HG03521 (cell line): ENCODE measurements around the gene TOR2A.

Experiments used
- ATAC-seq: cut with Tn5 transposase; IDR thresholded peaks from one replicate; pipeline ENCODE4 v1.9.1; 2021; ENCODE audit warnings: mild to moderate bottlenecking, moderate library complexity; ENCODE audit not compliant: unreplicated experiment

Gene TOR2A

DNA sequence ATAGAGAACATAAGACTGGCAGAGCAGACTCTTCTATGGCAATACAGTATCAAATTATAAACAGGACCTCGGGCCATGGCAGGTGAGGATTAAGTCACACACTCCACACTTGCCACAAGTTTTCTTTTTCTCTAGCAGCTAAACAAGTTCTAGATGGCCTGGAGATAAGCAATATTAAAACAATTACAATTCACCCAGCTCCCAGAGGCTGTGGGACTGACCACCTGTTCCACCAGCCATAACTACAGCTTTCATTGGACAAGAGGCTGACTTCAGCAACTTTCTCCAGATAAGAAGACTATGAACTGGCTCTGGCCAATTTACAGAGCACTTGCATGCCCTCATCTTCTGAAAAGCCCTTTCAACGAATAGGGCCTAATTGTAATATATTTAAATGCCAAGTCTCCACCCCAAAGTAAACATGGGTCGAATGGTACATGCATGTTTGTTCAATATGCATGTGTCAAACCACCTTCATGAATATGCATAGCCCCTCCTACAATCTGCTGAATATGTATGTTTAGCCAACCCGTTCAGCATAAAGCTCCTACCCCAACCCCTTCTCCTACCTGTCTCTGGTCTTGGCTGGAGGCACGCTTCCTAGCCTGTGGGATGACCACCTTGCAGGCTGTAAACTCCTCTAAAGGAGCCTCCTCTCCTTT is 34.4 kb downstream of the TOR2A start:
- no peak for ATAC-seq

DNA sequence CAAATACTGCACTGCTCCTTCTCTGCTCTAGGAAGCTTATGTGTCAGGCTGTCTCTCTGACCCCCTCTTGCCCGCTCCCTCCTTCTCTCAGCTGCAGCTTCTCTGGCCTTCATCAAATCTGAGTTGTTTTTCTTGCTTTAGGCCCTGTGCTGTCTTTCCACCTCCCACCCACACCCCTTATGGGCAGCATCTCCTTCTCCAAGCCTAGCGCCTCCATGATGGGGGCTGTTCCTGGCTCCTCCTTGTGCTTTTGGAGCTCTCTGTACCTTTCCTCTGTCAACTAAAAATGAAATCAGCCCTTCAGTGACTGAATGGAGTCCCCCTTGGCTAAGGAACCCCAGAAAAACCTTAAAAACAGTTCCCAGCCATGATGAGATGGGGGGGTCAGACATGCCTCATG is 35.0 kb downstream of the TOR2A start:
- ATAC-seq = no peak

DNA sequence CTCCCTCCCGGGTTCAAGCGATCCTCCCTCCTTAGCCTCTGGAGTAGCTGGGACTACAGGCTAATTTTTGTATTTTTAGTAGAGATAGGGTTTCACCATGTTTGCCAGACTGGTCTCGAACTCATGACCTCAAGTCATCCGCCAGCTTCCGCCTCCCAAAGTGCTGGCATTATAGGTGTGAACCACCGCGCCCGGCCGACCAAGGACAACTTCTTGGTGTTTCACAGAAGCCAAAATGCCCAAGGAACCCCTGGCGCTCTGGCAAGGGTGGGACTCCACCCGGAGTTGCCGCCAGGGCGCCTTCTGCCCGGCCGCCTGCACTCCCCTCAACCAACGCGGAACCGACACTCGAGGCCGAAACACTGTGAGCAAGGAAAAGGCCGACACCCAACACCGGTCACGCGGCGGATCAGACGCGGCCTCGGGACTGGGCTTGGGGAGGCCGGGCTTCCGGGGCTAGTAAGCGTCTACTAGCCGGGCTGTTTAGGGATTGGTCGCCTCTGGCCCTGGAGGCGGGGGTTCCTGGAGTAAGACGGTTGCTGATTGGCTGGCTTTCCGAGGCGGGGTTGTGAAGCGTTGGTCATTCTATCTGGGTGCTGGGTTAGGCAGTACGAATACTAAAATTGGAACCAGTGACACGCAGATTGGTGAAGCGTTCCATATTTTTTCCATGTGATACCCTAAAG is 36.0 kb downstream of the TOR2A start:
- peak; percentile 95 for ATAC-seq

DNA sequence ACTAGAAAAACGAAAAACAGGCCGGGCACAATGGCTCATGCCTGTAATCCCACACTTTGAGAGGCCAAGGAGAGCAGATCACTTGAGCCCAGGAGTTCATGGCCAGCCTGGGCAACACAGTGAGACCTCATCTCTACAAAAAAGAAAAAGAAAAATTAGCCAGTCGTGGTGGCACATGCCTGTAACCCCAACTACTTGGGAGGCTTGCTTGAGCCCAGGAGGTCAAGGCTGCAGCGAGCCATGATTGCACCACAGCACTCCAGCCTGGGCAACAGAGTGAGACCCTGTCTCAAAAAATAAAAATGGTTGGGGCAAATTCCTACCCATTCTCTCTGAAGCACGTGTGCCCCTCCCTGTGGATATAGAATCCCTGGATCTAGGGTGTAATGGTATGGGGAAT is 36.7 kb downstream of the TOR2A start:
- ATAC-seq = no peak

DNA sequence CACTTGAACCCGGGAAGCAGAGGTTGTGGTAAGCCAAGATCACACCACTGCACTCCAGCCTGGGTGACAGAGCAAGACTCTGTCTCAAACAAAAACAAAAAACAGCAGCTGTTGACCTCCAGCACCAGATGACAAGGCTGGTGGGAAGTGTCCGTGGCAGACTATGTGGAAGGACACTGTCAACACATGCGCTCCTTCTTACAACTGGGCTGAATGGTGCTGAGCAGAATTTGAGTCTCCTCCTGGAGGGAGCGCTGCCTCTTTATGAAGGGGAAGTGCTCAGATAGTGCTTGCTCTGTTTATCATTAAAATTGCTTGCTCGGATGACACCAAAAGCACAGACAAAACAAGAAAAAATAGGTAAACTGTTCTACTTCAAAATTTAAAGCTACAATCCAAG is 37.5 kb downstream of the TOR2A start:
- ATAC-seq = no peak

DNA sequence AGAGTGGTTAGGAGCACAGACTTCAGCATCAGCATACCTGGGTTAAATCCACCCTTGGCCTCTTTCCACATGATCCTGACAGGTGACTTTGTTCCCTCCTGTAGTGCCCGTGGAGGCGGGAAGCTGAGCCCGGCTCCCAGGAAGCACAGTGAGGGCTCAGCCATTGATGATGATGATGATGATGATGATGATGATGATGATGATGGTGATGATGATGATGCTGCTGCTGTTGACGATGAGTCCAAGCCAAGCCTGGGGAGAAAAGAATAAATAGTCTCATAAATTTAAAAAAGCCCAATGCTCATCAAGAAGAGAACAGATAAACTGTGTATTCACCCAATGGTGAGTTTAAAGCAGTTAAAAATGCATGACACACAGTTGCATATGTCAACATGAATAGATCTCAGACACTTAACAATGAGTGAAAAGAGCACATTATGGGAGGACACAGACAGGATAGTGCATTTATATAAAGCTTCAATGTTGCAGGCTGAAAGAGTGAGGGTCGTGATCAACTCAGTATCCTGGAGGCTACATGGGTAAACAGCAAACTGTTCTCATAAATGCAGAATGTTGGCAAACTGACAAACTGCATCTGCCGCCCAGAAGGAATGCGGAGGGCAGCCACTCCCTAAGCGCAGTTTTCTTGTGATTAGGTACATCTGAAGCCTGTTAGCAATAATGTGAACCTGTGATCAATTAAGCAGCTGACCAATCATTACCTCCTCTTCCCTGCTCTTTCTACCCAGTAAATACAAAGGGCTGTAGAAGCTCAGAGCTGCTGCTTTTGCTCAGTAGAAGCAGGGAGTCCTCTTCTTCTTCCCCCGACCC is 40.0 kb downstream of the TOR2A start:
- ATAC-seq = no peak

DNA sequence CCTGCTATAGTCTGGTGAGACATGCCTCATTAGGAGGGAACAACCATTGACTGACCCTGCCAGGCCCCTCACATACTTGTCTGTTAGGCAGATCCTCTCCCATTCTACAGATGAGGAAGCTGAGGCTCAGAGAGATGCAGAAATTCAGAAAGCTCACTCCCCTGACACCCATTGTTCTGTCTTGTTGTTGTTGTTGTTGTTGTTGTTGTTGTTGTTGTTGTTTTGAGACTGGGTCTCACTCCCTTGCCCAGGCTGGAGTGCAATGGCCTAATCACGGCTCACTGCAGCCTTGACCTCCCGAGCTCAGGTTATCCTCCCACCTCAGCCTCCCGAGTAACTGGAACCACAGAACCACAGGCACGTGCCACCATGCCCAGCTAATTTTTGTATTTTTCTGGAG is 41.4 kb downstream of the TOR2A start:
- ATAC-seq = no peak

DNA sequence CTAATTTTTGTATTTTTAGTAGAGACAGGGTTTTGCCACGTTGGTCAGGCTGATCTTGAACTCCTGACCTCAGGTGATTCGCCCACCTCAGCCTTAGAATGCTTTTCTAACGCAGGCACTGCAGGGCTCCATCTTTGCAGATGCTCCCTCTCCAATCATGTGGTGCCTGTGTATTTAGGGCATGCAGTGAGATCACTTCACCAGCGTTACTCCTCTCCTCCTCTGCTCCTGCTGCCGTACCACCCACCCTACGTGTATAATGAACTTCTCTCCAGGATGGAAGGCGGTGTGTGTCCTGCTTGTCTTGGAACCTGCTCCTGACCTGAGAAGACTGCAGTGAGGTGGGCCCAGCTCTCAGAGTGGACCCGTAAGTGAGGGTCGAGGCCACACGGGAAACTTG is 42.0 kb downstream of the TOR2A start:
- no peak for ATAC-seq

DNA sequence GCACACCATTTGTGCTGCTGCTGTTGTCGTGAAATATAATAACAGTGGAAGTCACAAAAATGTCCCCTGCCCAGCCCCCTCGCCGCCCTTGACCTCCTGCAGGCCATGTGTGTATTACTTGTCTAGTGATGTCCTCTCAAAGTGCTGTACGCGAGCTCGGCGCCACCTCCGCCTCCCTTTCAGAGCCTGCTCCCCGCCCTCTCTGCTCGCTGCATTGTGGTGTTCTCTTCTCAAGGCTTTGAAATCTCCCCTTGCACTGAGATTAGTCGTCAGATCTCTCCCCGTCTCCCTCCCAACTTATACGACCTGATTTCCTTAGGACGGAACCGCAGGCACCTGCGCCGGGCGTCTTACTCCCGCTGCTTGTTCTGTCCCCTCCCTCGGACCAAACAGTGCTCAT is 43.0 kb downstream of the TOR2A start:
- ATAC-seq = no peak

DNA sequence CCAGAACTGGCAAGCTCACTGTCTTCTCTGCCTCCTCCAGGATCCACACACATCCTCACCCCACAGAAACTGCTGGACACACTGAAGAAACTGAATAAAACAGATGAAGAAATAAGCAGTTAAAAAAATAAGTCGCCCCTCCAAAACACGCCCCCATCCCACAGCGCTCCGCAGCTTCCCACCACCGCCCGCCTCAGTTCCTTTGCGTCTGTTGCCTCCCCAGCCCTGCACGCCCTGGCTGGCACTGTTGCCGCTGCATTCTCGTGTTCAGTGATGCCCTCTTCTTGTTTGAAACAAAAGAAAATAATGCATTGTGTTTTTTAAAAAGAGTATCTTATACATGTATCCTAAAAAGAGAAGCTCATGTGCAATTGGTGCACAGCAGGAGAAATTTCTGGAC is 44.4 kb downstream of the TOR2A start:
- no peak for ATAC-seq

DNA sequence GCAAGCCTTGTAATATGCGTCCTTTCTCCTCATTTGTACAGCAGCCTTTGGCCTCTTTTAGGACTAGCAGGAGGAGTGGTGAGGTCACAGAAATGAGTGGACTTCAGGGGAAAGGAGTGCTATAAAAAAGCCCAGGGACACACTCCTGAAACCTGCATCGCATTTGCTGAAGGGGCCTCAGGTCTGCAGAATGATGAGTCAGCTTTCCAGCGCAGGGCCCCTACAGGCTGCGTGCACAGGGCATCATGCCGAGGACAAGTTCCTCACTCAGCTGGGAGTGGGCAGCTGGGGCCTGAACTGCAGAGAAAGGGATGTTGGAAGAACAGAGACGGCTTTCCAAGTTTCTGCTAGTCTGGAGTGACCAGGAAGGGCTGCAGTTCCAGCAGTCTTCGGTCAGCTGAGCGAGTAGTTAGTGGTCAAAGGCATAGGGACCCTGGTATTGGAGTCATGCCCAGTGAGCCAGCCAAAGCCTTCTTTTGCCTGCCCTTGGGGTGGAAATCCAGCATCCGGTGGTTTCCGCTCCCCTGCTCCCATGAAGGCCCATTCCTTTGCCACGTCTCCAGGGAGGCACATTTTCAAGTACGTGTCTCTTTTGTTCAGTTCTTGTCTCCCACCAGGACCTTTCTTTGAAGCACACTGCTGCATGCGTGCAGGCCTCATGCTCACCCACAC is 45.6 kb downstream of the TOR2A start:
- no peak for ATAC-seq

DNA sequence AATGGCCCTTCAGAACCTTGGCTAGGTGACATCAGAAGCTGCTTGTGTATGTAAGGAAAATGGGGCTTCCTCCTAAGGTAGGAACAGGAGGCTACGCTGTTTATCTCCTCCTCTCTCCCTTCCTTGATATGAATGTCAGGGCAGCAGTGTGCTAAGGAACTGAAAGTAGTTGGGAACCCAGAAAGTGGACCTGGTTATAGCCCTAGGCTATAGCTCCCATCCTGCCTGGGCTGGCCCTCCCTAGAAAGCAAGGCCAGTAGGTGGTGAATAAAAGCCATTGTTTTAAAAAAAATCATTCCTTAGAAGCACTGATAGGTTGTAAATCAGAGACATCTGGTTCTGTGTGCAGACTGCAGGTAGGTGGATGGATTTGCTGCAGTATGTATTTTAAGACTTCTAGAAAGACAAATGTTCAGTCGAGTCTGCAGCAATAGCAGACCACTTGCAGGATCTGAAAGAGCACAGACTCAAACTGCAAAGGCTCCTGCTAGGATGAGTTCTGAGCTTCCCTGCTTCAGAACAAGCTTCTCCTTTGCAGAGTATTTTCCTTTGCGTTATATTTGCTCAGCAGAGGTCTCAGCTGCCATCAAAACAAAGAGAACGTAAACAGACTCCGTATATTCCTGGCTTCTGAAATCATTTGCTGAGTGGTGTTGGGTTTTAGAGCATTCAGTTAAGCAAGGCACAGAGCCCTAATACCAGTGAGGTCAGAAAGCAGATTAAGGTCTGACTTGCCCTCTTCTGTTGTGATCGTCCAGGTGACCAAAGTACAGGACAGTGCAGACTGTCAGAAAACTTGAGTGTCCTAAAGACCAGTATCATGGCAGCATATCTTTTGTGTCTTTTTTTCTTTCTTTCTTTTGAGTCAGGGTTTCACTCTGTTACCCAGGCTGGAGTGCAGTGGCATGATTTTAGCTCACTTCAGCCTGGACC is 48.4 kb downstream of the TOR2A start:
- ATAC-seq = no peak

DNA sequence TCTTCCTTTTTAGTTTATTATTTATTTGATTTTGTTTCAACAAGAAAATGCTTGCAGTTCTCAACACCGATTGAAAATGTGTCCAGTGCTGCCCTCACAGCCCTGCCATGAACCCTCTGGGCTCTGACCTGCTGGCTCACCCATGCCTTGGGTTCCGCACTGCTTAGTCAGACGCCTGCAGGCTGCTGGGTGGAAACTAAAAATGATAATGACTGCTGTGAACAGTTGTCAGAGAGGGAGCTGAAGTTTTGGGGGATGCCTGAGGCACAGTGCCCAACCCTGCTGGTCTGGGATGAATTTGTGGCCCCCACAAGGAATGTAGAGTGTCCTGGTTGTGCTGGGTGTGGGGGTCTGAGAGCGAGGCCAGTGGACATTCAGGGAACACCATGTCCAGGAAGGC is 50.5 kb downstream of the TOR2A start:
- ATAC-seq = no peak

DNA sequence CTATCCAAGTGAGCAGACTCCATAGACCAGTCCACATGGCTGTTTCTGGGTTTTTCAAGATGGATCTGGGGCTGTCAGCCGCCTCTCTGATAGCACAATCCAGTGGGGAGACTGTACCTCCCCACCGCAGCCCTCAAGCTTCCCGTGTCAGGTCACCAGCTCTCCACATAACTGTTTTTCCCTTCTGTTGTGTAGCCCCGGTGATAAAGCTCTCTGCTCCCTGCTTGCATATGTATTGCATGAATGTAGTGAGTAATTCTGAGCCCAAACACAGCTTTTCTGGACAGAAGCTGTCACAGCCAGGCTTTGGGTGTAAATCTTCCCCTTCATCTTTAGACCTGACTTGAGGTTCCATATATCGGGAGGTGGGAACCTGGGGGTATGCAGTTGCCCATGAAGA is 51.4 kb downstream of the TOR2A start:
- no peak for ATAC-seq

DNA sequence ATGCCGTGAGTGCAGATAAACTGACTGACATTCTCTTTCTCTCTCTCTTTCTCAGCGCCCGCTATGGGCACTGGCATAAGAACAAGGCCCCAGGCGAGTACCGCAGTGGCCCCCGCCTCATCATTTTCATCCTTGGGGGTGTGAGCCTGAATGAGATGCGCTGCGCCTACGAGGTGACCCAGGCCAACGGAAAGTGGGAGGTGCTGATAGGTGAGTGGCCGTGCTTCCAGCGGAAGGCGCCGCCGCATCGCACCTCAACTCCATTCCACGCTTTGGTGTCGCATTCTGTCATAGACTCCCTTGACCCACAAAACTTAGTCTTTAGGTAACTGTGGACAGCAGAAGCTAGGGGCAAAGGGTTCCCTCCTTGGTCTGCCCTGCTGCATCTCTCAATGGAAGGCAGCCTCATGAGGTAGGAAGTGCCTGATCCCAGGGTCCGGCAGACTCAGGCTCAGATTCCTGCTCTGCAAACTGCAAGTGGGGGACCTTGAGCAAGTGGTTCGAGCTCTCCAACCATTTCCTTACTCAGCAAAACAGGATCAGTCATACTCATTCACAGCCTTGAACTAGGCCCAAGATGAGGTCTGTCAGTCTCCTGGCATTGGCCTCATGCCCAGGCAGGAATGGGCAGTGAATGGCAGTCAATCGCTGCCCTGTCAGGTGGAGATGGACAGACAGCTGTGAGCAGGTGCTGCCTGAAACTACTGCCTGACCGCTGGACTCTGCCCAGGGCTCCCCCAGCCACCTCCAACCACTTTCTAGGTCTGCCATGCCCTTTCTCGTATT is 52.5 kb downstream of the TOR2A start:
- ATAC-seq = no peak
